Stimulated activated naive CD8-positive, alpha-beta T cell treated with anti-CD3 and anti-CD28 coated beads, Interleukin-15, Interleukin-2, amounts not matched to agents 100 U/mL and 50 U/mL, for 24 hours (primary cell): ENCODE results near the gene SETSIP.
"Not testable (repeated sequence)": the region's sequence is repeated elsewhere in the genome, so short reads cannot be mapped to it uniquely, and the experiment has no call there.

Experiments used
- ATAC-seq: fragments of 150-1000 bp; cut with Tn5 transposase; one replicate; pipeline ENCODE4 v1.10.0; 2021
- DNase-seq: peaks from one replicate; pipeline ENCODE4 v3.0.0; 2021

Gene SETSIP

GRCh38 chr1:92075311-92075710, at the start of gene SETSIP:
TSS of gene SETSIP (minus strand) at chr1:92075411. CDS start at chr1:92075411, 0 bp downstream.
- no peak for ATAC-seq
- DNase-seq: no peak

GRCh38 chr1:92123868-92124267, 48.7 kb upstream of the SETSIP start:
- DNase-seq: no peak
- ATAC-seq: peak; percentile 63

GRCh38 chr1:92118826-92119225, 43.6 kb upstream of the SETSIP start:
- no peak for DNase-seq
- no peak for ATAC-seq

GRCh38 chr1:92117526-92117925, 42.3 kb upstream of the SETSIP start:
- DNase-seq: no peak
- no peak for ATAC-seq

- ATAC-seq (no peak), DNase-seq (no peak)
These were observed 33.4 kb upstream of the SETSIP start for GRCh38 chr1:92108631-92109030.

GRCh38 chr1:92105546-92106081, 30.4 kb upstream of the SETSIP start:
- DNase-seq: no peak
- ATAC-seq: no peak

GRCh38 chr1:92096317-92096716, 21.1 kb upstream of the SETSIP start:
- peak; percentile 79 for ATAC-seq
- no peak for DNase-seq

GRCh38 chr1:92095874-92096273, 20.7 kb upstream of the SETSIP start:
- DNase-seq (no peak), ATAC-seq (no peak)

- ATAC-seq (no peak), DNase-seq (no peak)
These were observed 19.4 kb upstream of the SETSIP start for GRCh38 chr1:92094595-92094994.

GRCh38 chr1:92094090-92094489, 18.9 kb upstream of the SETSIP start:
- DNase-seq (no peak), ATAC-seq (no peak)

- DNase-seq: no peak
- no peak for ATAC-seq
These were observed 16.4 kb upstream of the SETSIP start for GRCh38 chr1:92091625-92092024.

GRCh38 chr1:92087542-92087941, 12.3 kb upstream of the SETSIP start:
- no peak for DNase-seq
- no peak for ATAC-seq

GRCh38 chr1:92085727-92086126, 10.5 kb upstream of the SETSIP start:
- ATAC-seq (no peak), DNase-seq (peak; percentile 7)

GRCh38 chr1:92084651-92085050, 9.4 kb upstream of the SETSIP start:
- ATAC-seq: no peak
- no peak for DNase-seq

- DNase-seq: no peak
- no peak for ATAC-seq
These were observed 5.8 kb upstream of the SETSIP start for GRCh38 chr1:92081031-92081430.

GRCh38 chr1:92080128-92080985, 5.1 kb upstream of the SETSIP start, which contains the start of gene BTBD8:
TSS of gene BTBD8 (plus strand) at chr1:92080345. CDS start at chr1:92080572, 227 bp downstream.
- DNase-seq: peak; percentile 85
- peak; percentile 93 for ATAC-seq

GRCh38 chr1:92079441-92079840, 4.2 kb upstream of the SETSIP start:
- ATAC-seq (no peak), DNase-seq (no peak)

GRCh38 chr1:92078077-92078476, 2.9 kb upstream of the SETSIP start:
- not testable (repeated sequence) for ATAC-seq

GRCh38 chr1:92076363-92076762, 1.2 kb upstream of the SETSIP start:
- ATAC-seq: no peak
- no peak for DNase-seq

More at GRCh38 chr1:92078077-92078476, 2.9 kb upstream of the SETSIP start:
- not testable (repeated sequence) for DNase-seq

- not testable (repeated sequence) for ATAC-seq, DNase-seq
These were observed 765 bp downstream of the SETSIP start for GRCh38 chr1:92074446-92074845.

- ATAC-seq: no peak
- DNase-seq: no peak
These were observed 4.3 kb downstream of the SETSIP start for GRCh38 chr1:92070892-92071291.

- ATAC-seq: no peak
- no peak for DNase-seq
These were observed 8.9 kb downstream of the SETSIP start for GRCh38 chr1:92066321-92066720.

- no peak for ATAC-seq
- DNase-seq: no peak
These were observed 10.2 kb downstream of the SETSIP start for GRCh38 chr1:92065042-92065441.

GRCh38 chr1:92051948-92052347, 23.3 kb downstream of the SETSIP start:
- no peak for DNase-seq
- ATAC-seq: no peak
